Stomach (tissue), 4 donors: ENCODE results near the gene KCTD20.

ENCODE experiments used
- EP300 ChIP-seq: sonication (generic); formaldehyde crosslinking; IDR thresholded peaks from one replicate; pipeline ENCODE4 v1.6.1; 2017; ENCODE audit warnings: antibody characterized with exemption
- POLR2A ChIP-seq, 4 donors: fragments of 450-650 bp; IDR thresholded peaks; one replicate each; pipeline ENCODE4 v1.6.1; 2016; ENCODE audit warnings: antibody characterized with exemption in 4 of 4, control low read depth in 2 of 4, mild to moderate bottlenecking in 1 of 4, moderate library complexity in 1 of 4
- POLR2AphosphoS5 ChIP-seq, 3 donors: sonication (generic); formaldehyde crosslinking; IDR thresholded peaks; one replicate each; pipeline ENCODE4 v1.6.1; 2016; ENCODE audit warnings: antibody characterized with exemption in 3 of 3
- TF ChIP-seq, protein P1 (sequence below), 7 experiments: fragments of 450-650 bp in 4 of 7; fragments of 200-600 bp in 3 of 7; sonication (generic) in 3 of 7; IDR thresholded peaks; one replicate each; pipeline ENCODE4 v1.5.1; 2016 to 2019; ENCODE audit warnings: antibody characterized with exemption in 7 of 7, control low read depth in 2 of 7, mild to moderate bottlenecking in 1 of 7

DNA sequence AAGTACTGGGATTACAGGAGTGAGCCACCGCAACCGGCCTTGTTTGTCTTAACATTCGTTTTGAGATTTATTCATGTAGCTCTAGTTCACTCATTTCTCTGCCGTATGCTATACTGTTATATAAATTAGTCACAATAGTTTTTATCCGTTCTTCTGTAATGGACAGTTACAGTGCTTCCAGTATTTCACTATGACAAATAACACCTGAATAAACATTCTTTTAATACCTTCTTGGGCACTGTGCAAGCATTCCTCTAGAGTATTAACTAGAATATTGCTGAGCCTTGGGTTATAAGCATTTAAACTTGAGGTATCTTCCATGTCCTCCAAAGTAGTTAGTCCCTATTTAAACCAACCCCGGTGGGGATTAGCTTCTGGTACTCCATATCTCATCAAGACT is 58.9 kb downstream of the KCTD20 start:
- TF ChIP-seq, protein P1, sequence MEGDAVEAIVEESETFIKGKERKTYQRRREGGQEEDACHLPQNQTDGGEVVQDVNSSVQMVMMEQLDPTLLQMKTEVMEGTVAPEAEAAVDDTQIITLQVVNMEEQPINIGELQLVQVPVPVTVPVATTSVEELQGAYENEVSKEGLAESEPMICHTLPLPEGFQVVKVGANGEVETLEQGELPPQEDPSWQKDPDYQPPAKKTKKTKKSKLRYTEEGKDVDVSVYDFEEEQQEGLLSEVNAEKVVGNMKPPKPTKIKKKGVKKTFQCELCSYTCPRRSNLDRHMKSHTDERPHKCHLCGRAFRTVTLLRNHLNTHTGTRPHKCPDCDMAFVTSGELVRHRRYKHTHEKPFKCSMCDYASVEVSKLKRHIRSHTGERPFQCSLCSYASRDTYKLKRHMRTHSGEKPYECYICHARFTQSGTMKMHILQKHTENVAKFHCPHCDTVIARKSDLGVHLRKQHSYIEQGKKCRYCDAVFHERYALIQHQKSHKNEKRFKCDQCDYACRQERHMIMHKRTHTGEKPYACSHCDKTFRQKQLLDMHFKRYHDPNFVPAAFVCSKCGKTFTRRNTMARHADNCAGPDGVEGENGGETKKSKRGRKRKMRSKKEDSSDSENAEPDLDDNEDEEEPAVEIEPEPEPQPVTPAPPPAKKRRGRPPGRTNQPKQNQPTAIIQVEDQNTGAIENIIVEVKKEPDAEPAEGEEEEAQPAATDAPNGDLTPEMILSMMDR (IDR thresholded peaks at IDR 0.05), result no peak
- no peak for TF ChIP-seq POLR2A (IDR thresholded peaks at IDR 0.05)
- no peak for TF ChIP-seq EP300
- TF ChIP-seq POLR2AphosphoS5 (IDR thresholded peaks at IDR 0.05), result no peak
